DND-41 (cell line): ENCODE data around the gene EXOC1.
A peak's percentile ranks its signal among the peaks of the same experiment; 100 is the strongest.

Source experiments
- ATAC-seq: fragments of 200-7000 bp; cut with Tn5 transposase; 3 replicates; pipeline ENCODE4 v1.9.1; 2021; ENCODE audit warnings: low read depth; ENCODE audit not compliant: insufficient read depth
- DNase-seq: peaks from one replicate; pipeline ENCODE4 v3.0.0-alpha.2; 2020
- H2AFZ ChIP-seq: 2 replicates; pipeline ENCODE4 v1.6.0; 2012; ENCODE audit warnings: low read depth, low read length
- H3K27ac ChIP-seq: 2 replicates; pipeline ENCODE4 v1.5.1; 2012; ENCODE audit warnings: low read length, inconsistent platforms
- H3K27me3 ChIP-seq: fragments of 200-600 bp; sonication (generic); 2 replicates; pipeline ENCODE4 v1.6.0; 2012; ENCODE audit warnings: low read length, mild to moderate bottlenecking, inconsistent platforms; ENCODE audit not compliant: insufficient read depth, poor library complexity
- H3K36me3 ChIP-seq: 2 replicates; pipeline ENCODE4 v1.5.1; 2012; ENCODE audit warnings: low read length, inconsistent platforms; ENCODE audit not compliant: insufficient read depth
- H3K4me1 ChIP-seq: 2 replicates; pipeline ENCODE4 v1.5.1; 2012; ENCODE audit warnings: mild to moderate bottlenecking, low read length; ENCODE audit not compliant: insufficient read depth
- H3K4me2 ChIP-seq: 2 replicates; pipeline ENCODE4 v1.6.0; 2012; ENCODE audit warnings: mild to moderate bottlenecking, moderate library complexity, low read length, inconsistent platforms; ENCODE audit not compliant: insufficient read depth
- H3K4me3 ChIP-seq, 2 experiments: fragments of 200-600 bp in 1 of 2; shearing (Covaris generic) in 1 of 2; 2 replicates each; pipeline ENCODE4 v1.5.1; 2012 to 2016; ENCODE audit warnings: inconsistent platforms in 2 of 2, low read length in 2 of 2, mild to moderate bottlenecking in 2 of 2, low read depth in 1 of 2, moderate library complexity in 1 of 2
- H3K79me2 ChIP-seq: 2 replicates; pipeline ENCODE4 v1.6.0; 2012; ENCODE audit warnings: low read length, inconsistent platforms; ENCODE audit not compliant: insufficient read depth
- H3K9ac ChIP-seq: 2 replicates; pipeline ENCODE4 v1.6.0; 2012; ENCODE audit warnings: low read depth, mild to moderate bottlenecking, inconsistent platforms, low read length, moderate library complexity
- H3K9me3 ChIP-seq: 2 replicates; pipeline ENCODE4 v1.5.1; 2012; ENCODE audit warnings: low read length, moderate library complexity, mild to moderate bottlenecking, inconsistent platforms; ENCODE audit not compliant: insufficient read depth, severe bottlenecking
- H4K20me1 ChIP-seq: 2 replicates; pipeline ENCODE4 v1.6.0; 2012; ENCODE audit warnings: low read length; ENCODE audit not compliant: insufficient read depth
- EZH2 ChIP-seq: IDR thresholded peaks from 3 replicates; pipeline ENCODE4 v1.6.1; 2012; ENCODE audit warnings: borderline replicate concordance, low read depth, mild to moderate bottlenecking, moderate library complexity, low read length, inconsistent platforms; ENCODE audit not compliant: severe bottlenecking
- TF ChIP-seq, protein P1 (sequence below): IDR thresholded peaks from 2 replicates; pipeline ENCODE4 v1.5.1; 2012; ENCODE audit warnings: borderline replicate concordance, low read length, moderate library complexity, mild to moderate bottlenecking; ENCODE audit not compliant: poor library complexity, severe bottlenecking; ENCODE audit errors: extremely low read depth

Gene EXOC1, protein sequence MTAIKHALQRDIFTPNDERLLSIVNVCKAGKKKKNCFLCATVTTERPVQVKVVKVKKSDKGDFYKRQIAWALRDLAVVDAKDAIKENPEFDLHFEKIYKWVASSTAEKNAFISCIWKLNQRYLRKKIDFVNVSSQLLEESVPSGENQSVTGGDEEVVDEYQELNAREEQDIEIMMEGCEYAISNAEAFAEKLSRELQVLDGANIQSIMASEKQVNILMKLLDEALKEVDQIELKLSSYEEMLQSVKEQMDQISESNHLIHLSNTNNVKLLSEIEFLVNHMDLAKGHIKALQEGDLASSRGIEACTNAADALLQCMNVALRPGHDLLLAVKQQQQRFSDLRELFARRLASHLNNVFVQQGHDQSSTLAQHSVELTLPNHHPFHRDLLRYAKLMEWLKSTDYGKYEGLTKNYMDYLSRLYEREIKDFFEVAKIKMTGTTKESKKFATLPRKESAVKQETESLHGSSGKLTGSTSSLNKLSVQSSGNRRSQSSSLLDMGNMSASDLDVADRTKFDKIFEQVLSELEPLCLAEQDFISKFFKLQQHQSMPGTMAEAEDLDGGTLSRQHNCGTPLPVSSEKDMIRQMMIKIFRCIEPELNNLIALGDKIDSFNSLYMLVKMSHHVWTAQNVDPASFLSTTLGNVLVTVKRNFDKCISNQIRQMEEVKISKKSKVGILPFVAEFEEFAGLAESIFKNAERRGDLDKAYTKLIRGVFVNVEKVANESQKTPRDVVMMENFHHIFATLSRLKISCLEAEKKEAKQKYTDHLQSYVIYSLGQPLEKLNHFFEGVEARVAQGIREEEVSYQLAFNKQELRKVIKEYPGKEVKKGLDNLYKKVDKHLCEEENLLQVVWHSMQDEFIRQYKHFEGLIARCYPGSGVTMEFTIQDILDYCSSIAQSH

DNA sequence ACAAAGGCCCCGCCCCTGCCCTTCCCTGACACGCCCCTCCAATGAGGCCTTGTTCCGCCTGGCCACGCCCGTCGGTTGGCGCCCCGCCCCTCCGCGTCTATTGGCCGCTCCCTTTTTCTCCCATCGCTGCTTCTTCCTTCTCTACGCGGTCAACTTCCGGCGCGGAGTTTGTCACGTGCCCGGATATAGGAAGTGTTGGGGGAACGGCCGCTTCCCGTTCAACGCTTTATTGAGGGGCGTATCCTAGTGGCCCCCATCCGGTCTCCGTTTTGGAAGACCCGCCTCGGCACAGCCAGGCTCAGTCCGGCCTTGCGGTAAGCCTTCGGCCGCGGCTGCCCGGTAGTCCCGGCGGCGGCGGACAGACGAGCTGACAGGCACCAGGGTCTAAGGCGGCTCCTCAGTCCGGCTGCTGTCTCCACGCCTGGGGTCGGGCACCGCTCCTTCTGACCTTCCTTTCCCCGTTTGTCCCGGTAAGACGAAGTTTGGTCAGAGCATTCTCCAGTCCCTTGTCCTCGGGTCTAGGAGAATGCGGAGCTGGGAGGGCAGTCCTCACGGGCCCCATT, at the start of gene EXOC1:
EXOC1 (plus strand) TSS at position 165 of the 563 bp plus-strand sequence. CDS start 4,676 bp downstream, outside the sequence.
- peak within 1 kb of the TSS; percentile 97 for H2AFZ ChIP-seq
- no peaks in the 10 kb centered on the region for H3K9me3 ChIP-seq
- no peaks in the 10 kb centered on the region for H4K20me1 ChIP-seq
- H3K9ac ChIP-seq, result peak within 1 kb of the TSS; percentile 87
- H3K4me2 ChIP-seq, result peak within 1 kb of the TSS; percentile 89
- peaks cover 38% of the 10 kb centered on the region for H3K79me2 ChIP-seq
- no peaks in the 10 kb centered on the region for H3K27me3 ChIP-seq
- DNase-seq (peak; percentile 98), ATAC-seq (peak; percentile 96)
- peak within 1 kb of the TSS; percentile 90 for H3K27ac ChIP-seq
- H3K4me1 ChIP-seq, result peaks cover 30% of the 10 kb centered on the region
- H3K4me3 ChIP-seq, result peak within 1 kb of the TSS; percentile 78 to 95
- H3K36me3 ChIP-seq, result no peaks in the 10 kb centered on the region; the same call in 1 of the 2 replicates
- TF ChIP-seq, protein P1, sequence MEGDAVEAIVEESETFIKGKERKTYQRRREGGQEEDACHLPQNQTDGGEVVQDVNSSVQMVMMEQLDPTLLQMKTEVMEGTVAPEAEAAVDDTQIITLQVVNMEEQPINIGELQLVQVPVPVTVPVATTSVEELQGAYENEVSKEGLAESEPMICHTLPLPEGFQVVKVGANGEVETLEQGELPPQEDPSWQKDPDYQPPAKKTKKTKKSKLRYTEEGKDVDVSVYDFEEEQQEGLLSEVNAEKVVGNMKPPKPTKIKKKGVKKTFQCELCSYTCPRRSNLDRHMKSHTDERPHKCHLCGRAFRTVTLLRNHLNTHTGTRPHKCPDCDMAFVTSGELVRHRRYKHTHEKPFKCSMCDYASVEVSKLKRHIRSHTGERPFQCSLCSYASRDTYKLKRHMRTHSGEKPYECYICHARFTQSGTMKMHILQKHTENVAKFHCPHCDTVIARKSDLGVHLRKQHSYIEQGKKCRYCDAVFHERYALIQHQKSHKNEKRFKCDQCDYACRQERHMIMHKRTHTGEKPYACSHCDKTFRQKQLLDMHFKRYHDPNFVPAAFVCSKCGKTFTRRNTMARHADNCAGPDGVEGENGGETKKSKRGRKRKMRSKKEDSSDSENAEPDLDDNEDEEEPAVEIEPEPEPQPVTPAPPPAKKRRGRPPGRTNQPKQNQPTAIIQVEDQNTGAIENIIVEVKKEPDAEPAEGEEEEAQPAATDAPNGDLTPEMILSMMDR, result no peak
- TF ChIP-seq EZH2, result no peak

DNA sequence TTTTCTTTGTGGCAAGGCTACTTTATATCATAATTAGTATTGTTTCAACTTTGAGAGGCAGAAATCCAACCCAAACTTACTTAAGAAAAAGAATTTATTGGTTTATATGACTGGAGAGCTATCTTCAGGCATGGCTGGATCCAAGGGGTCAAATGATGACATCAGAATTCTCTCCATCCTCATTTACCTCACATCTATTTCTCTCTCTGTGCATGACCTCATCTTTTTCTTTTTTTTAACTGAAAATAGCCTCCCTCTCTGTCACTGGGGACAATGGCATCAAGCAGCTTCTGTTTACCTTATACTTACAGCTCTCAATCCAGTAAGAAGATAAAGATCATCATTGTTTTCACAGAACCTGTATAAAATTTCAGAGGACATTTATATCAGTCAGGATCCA, 45.9 kb upstream of the EXOC1 start:
- no peaks in the 10 kb centered on the region for H3K4me1 ChIP-seq
- no peak for DNase-seq
- H3K36me3 ChIP-seq, result no peaks in the 10 kb centered on the region
- H3K27me3 ChIP-seq, result no peaks in the 10 kb centered on the region
- no peak overlapping the region for H2AFZ ChIP-seq
- TF ChIP-seq, protein P1, result no peak
- TF ChIP-seq EZH2, result no peak
- H3K27ac ChIP-seq, result no peak overlapping the region
- H3K79me2 ChIP-seq, result no peaks in the 10 kb centered on the region
- H4K20me1 ChIP-seq, result no peaks in the 10 kb centered on the region
- no peak for ATAC-seq
- H3K4me3 ChIP-seq, result no peak overlapping the region
- H3K9ac ChIP-seq, result no peak overlapping the region
- no peaks in the 10 kb centered on the region for H3K9me3 ChIP-seq
- H3K4me2 ChIP-seq, result no peak overlapping the region

DNA sequence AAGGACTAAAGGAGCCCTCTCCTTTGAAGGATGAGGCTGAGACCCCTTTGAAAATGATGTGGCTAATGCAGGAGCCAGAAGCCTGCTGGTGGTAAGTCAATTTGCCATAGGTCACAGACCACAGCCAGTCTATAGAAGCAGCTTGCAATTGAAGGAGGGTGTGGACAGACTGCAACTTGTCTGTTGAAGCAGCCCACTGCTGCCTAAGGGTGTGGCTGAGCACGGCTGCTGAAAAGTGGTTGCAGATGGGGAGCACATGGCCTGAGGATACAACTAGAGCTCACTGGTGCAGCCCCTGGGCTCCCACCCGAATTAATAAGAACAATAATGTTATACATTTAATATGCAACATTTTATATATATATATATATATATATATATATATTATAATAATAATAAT, 45.3 kb upstream of the EXOC1 start:
- no peak overlapping the region for H3K9ac ChIP-seq
- TF ChIP-seq, protein P1, result no peak
- TF ChIP-seq EZH2, result no peak
- no peaks in the 10 kb centered on the region for H4K20me1 ChIP-seq
- H3K36me3 ChIP-seq, result no peaks in the 10 kb centered on the region
- H2AFZ ChIP-seq, result no peak overlapping the region
- no peaks in the 10 kb centered on the region for H3K79me2 ChIP-seq
- H3K27me3 ChIP-seq, result no peaks in the 10 kb centered on the region
- no peak overlapping the region for H3K4me3 ChIP-seq
- no peak for DNase-seq
- H3K27ac ChIP-seq, result no peak overlapping the region
- H3K4me2 ChIP-seq, result no peak overlapping the region
- no peak for ATAC-seq
- no peaks in the 10 kb centered on the region for H3K9me3 ChIP-seq
- no peaks in the 10 kb centered on the region for H3K4me1 ChIP-seq
